Neural crest cell (in vitro differentiated cells): ENCODE results near the gene DCN. TPM values are rescaled to one million over a fixed set of nuclear protein-coding genes. Genes with fewer than 3 reads are reported as not detected.

Source experiments
- DNase-seq: peaks from one replicate; pipeline ENCODE4 v3.0.0; 2021; ENCODE audit warnings: low read depth, mixed read lengths, low spot score
- H3K27ac Mint-ChIP-seq: one replicate; pipeline ENCODE4 v1.8.0; 2021; ENCODE audit warnings: mild to moderate bottlenecking, mixed read lengths; ENCODE audit not compliant: unreplicated experiment
- H3K27me3 Mint-ChIP-seq: 2 replicates; pipeline ENCODE4 v1.8.0; 2021; ENCODE audit warnings: low read depth, mild to moderate bottlenecking, mixed read lengths
- H3K36me3 Mint-ChIP-seq: 2 replicates; pipeline ENCODE4 v1.8.0; 2021; ENCODE audit warnings: low read depth, mild to moderate bottlenecking, mixed read lengths
- H3K4me1 Mint-ChIP-seq: 2 replicates; pipeline ENCODE4 v1.8.0; 2021; ENCODE audit warnings: mixed read lengths
- H3K4me3 Mint-ChIP-seq: one replicate; pipeline ENCODE4 v1.8.0; 2021; ENCODE audit warnings: mild to moderate bottlenecking, mixed read lengths
- H3K9me3 Mint-ChIP-seq: 2 replicates; pipeline ENCODE4 v1.8.0; 2021; ENCODE audit warnings: mixed read lengths
- total RNA-seq: library from RNA; stranded (reverse); gene quantifications from 2 replicates; pipeline ENCODE4 v1.2.1, GENCODE V29; 2021
- TF ChIP-seq, protein P1 (sequence below): fragments of 200-600 bp; sonication (generic); conservative IDR thresholded peaks from 2 replicates; pipeline ENCODE4 v1.5.0; 2021; ENCODE audit warnings: antibody characterized with exemption, mild to moderate bottlenecking

Gene DCN
- total RNA-seq, 1 donor from 2014 or later: 19.6 TPM

DNA sequence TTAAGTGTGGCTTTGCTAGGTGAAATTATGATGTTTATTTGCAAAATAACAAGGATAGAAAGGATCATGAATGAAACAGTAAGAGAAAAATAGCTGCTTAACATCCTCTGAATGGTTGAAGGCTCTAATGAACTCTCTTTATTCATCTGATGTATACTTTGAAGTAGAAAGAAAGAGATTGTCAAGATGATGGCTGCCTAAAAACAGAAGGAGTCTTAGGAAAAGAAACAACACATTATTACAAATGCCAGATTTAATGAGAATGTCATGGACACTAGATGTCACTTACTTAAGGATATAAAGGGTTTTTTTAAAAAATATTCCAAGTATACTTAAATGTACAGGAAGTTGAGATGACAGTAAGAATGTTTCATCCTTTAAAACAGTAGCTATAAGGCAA, 21.6 kb downstream of the DCN start:
- Mint-ChIP-seq H3K9me3 (peaks cover 3% of the 10 kb centered on the region), H3K27ac (peak overlapping the region; percentile 37), H3K27me3 (no peaks in the 10 kb centered on the region), H3K4me3 (no peak overlapping the region), H3K4me1 (peaks cover 9% of the 10 kb centered on the region), H3K36me3 (no peaks in the 10 kb centered on the region)
- TF ChIP-seq, protein P1, sequence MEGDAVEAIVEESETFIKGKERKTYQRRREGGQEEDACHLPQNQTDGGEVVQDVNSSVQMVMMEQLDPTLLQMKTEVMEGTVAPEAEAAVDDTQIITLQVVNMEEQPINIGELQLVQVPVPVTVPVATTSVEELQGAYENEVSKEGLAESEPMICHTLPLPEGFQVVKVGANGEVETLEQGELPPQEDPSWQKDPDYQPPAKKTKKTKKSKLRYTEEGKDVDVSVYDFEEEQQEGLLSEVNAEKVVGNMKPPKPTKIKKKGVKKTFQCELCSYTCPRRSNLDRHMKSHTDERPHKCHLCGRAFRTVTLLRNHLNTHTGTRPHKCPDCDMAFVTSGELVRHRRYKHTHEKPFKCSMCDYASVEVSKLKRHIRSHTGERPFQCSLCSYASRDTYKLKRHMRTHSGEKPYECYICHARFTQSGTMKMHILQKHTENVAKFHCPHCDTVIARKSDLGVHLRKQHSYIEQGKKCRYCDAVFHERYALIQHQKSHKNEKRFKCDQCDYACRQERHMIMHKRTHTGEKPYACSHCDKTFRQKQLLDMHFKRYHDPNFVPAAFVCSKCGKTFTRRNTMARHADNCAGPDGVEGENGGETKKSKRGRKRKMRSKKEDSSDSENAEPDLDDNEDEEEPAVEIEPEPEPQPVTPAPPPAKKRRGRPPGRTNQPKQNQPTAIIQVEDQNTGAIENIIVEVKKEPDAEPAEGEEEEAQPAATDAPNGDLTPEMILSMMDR: no peak
- no peak for DNase-seq

DNA sequence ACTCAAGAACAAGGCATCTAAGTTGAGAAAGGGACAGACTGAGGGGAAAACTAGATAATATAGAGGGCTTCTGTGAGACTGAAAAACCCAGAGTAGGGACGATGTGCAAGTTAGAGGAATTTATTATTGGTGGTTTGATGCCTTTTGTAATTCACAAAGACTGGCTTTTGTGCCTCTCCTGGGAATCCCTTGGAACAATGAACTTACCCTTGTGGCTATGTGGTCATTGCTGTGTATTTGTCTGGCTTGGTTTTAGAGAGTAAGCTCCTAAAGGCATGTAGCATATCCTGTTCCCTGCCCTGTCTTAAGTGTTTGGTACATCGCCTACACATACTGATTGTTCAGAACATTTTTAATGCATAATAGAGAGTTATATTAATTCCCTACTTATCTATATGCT, 26.6 kb downstream of the DCN start:
- no peaks in the 10 kb centered on the region for H3K27me3 Mint-ChIP-seq
- H3K4me1 Mint-ChIP-seq: peaks cover 3% of the 10 kb centered on the region
- H3K36me3 Mint-ChIP-seq: no peaks in the 10 kb centered on the region
- no peak overlapping the region for H3K27ac Mint-ChIP-seq
- H3K9me3 Mint-ChIP-seq: peaks cover 2% of the 10 kb centered on the region
- TF ChIP-seq, protein P1: no peak
- no peak for DNase-seq
- no peak overlapping the region for H3K4me3 Mint-ChIP-seq

DNA sequence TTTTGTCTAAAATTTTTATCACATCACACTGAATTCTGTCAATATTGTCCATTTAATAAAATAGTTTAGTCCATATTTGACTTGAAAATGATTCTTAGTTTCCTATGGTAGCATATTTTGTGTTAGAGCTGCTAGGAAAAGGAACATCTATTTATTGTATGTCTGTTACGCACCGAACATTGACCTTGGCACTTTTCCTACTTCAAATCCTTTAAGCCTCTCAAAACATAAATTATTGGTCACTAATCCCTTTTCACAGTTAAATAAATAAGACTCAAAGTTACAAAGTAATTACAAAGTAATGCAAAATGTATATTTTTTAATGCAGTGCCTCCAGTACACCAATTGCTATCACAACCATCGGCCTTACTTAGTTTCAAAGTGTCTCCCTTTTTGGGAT, 28.5 kb downstream of the DCN start:
- H3K4me1 Mint-ChIP-seq: no peaks in the 10 kb centered on the region
- TF ChIP-seq, protein P1: no peak
- H3K27me3 Mint-ChIP-seq: no peaks in the 10 kb centered on the region
- H3K4me3 Mint-ChIP-seq: no peak overlapping the region
- no peak for DNase-seq
- no peaks in the 10 kb centered on the region for H3K36me3 Mint-ChIP-seq
- H3K9me3 Mint-ChIP-seq: peaks cover 2% of the 10 kb centered on the region
- no peak overlapping the region for H3K27ac Mint-ChIP-seq

DNA sequence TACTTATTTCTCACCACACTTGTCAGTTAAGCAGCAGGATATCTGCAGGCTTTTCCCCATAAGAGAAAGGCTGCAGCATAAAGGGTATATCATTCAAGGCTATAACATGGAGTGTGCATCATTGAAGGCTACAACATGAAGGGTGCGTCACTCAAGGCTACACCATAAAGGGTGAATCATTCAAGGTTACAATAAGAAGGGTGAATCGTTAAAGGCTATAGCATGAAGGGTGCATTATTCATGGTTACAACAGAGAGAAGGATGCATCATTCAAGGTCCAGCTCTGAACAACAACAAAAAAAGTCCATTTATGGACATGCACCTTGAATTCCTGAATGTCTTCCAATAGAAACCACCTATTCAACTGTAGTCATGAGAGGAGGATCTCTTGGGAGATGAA, 38.6 kb downstream of the DCN start:
- DNase-seq: no peak
- H3K9me3 Mint-ChIP-seq: peaks cover 3% of the 10 kb centered on the region
- H3K27me3 Mint-ChIP-seq: no peaks in the 10 kb centered on the region
- no peak overlapping the region for H3K27ac Mint-ChIP-seq
- H3K36me3 Mint-ChIP-seq: no peaks in the 10 kb centered on the region
- H3K4me1 Mint-ChIP-seq: no peaks in the 10 kb centered on the region
- H3K4me3 Mint-ChIP-seq: no peak overlapping the region
- TF ChIP-seq, protein P1: no peak

DNA sequence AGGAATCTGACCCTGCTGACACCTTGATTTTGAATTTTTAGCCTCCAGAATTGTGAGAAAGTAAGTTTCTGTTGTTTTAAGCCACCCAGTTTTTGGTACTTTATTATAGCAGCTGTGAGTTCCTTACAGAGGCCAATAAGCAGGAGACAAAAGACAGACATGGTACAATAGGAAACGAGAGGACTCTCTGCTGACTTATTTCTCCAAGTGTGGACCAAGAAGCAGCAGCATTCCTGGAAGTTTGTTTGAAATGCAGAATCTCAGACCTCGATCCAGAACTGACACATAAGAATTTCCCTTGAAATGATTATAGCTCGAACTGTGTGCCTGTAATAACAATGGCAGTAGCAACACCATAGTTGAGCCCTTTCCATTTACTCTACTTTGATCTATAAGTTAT, 39.4 kb downstream of the DCN start:
- Mint-ChIP-seq H3K27ac (no peak overlapping the region), H3K27me3 (no peaks in the 10 kb centered on the region), H3K36me3 (no peaks in the 10 kb centered on the region), H3K4me1 (peaks cover 5% of the 10 kb centered on the region), H3K9me3 (no peaks in the 10 kb centered on the region), H3K4me3 (no peak overlapping the region)
- TF ChIP-seq, protein P1: no peak
- DNase-seq: no peak

DNA sequence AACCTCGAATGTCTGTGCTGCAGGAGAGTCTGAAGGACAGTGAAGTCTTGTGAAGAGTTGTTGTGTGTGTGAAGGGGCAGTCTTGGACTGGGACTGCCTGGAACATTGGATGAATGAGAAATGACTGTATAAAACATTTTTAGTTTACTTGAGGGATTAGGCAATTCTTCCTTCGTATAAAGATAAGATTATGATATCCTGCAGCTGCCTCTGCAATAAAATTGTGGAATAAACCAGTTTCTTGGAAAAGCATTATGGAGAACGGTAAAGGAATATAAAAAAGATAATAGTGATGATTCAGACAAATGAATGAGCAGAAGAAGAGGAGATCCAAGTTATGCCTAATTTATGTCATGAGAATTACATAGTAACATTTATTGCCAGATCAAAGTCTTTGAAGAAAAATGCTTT, 40.4 kb downstream of the DCN start:
- Mint-ChIP-seq H3K36me3 (no peaks in the 10 kb centered on the region), H3K4me3 (no peak overlapping the region), H3K27me3 (no peaks in the 10 kb centered on the region), H3K4me1 (peaks cover 5% of the 10 kb centered on the region), H3K9me3 (peaks cover 2% of the 10 kb centered on the region), H3K27ac (no peak overlapping the region)
- no peak for DNase-seq
- TF ChIP-seq, protein P1: no peak
